NCI-H69 (cell line): ENCODE results near the gene BOC.
A peak's percentile ranks its signal among the peaks of the same experiment; 100 is the strongest.

ENCODE experiments used
- DNase-seq: peaks from one replicate; lab custom pipeline; 2025; lab: John Stamatoyannopoulos, UW

The BOC gene

DNA sequence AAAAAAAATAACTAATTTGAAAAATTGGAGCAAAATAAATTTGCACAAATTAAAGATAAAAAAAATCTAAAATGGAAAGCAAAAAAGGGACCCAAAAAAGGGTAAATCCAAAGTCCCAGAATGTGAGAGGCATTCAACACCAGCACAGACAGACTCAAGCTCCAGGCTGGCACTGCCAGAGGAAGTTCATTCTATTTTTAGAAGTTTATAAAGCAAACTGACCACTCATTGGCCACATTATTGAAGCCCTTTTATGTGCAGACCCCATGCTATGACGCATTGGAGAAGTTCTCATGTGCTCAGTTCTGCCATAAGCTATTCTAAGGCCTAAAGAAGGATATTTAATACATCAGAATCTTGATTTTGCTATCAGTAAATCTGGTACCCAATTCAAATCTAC is 17.6 kb upstream of the BOC start:
- no peak for DNase-seq

DNA sequence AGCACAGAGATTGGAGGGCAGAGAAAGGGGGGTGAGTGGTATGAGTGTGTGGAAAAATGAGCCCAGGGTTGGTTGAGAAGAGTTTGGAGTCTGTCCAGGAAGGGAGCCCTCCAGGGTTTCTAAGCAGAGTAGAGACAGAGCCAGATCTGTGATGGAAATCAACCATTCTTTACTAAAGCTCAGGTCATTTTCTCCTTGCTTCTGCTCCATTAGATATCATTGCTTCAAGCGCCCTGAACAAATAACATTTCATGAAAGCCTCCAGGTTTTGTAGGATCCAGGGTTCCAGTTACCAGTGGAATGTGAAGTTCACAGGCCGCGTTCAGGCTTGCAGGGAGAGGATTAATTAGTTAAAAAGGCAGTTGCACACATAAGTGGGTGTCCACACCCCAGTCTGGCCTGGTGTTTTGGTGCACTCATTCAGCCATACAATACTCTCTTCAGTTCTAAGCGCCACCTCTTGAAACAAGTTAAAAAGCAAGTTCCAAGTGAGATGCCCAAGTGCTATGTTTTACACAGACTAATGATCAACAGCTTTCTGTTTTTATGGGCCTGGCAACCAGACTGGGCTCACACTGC is 16.4 kb upstream of the BOC start:
- DNase-seq: peak; percentile 62

DNA sequence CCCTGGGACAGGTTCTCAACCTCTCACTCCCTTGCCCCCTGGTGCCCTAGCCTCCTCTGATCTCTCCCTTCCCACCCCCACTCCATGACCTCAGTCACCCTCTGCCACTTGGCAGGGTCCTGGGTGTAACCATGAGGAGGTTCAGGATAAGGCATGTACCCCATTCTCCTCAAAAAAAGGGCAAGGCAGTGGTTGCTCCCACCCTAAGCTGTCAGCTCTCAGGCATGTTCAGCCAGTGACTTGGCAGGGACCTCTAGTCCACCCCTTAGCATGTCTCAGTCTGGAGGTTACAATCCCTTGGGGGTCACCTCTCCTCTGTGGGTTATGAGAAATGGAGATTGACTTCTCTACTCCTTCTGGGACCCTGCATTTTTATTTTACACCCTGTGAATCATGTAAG is 11.0 kb upstream of the BOC start:
- DNase-seq: no peak

DNA sequence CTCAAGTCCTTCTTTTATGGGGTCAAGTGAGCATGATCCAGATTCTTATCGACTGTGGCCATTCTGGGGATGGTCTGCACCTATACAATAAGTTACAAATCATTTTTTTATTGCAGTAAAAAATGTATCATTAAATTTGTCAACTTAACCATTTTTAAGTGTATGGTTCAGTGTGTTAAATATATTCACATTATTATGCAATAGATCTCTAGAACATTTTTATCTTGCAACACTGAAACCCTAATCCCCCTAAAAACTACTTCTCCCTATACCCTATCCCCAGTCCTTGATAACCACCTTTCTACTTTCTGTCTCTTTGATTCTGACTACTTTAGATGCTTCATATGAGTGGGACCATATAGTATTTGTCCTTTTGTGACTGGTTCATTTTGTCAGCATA is 10.4 kb upstream of the BOC start:
- DNase-seq: no peak

DNA sequence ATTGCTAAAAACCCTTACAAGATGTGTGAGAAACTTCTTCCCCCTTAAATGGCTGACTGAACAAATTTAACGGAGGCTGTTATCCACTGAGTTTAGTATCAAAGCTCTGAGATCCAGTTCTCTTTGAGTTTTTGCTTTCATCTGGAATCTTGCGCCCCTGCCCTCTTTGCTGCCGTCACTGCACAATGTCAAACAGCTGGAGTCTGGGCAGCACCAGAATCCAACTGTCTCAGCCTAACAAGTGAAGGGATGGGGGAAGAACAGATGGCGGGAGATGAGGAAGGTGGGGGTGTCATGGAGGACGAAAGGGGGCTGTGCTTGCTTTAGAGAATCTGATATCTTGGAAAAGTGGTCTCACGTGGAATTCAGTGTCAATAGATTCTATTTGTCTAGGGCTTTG is 7.0 kb upstream of the BOC start:
- DNase-seq: peak; percentile 49

DNA sequence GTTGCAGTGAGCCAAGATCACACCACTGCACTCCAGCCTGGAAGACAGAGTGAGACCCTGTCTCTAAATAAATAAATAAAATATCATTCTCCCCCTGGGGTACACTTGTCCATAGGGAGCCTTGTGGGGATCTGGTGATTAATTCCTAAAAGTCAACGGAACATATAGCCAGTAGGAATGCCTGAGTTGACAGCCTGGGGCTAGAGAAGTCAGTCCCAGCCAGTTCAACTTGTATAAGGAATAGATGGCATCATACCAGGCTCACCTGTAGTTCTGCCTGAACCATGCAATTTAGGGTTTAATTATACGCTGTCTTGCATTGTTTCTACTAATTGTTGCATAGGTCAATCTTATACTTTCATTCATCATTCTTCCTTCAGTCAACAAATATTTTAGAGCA is 5.9 kb upstream of the BOC start:
- DNase-seq: peak; percentile 95

DNA sequence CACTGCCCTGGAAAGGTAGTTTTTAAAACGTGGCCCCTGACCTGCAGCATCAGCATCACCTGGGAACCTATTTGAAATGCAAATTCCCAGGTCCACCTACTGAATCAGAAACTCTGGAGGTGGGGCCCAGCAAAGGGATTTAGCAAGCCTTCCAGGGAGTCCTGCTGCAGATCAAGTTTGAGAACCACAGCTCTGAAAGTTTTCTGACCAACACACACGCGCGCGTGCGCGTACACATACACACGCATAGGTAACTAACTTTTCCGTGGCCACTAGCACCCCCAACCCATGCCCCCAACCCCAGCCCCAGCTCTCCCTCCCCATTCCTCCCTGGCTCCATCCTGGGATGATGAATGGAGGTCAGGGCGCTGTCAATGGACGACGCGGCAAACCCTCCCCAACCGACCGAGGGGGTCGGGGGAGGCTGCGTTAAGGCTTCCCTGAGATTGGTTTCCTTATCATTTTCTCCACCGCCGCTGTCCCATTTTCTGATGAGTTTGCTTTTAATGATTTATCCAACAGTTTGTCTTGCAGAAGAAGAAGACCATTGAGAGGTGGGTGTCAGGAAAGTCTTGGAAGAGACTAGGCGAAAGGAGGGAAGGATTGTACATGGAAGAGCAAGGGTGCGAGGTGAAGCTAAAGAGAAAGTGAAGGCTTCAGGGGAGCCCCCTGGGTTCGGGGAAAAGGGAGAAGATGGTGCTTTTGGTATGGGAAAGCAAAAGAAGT is 590 bp upstream of the BOC start:
- DNase-seq: no peak

DNA sequence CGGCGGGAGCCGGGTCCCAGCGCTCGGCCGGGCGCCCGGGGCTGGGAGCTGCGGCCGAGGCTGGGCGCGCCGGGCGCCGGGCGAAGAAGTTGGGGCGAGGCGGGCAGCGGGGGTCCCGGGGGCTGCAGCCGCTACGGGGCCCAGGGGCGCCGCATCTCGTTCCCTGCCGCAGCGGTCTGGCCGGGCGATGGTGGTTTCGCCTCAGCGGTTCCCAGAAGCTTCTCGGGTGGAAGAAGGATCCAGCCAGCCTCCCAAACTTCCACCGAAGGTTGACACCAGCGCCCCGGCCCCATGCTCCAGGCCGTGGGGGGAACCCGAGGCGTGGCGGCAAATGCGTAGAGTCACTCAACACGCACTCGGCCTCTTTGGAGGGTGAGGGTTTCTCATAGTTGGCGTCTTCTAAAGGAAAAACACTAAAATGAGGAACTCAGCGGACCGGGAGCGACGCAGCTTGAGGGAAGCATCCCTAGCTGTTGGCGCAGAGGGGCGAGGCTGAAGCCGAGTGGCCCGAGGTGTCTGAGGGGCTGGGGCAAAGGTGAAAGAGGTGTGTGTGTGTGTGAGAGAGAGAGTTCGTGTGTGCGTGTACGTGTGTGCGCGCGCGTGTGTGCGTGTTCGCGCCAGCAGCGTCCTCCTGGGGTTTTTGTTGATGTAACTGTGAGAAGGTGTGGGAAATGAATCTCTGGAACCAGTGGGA is 940 bp downstream of the BOC start:
- peak; percentile 48 for DNase-seq

DNA sequence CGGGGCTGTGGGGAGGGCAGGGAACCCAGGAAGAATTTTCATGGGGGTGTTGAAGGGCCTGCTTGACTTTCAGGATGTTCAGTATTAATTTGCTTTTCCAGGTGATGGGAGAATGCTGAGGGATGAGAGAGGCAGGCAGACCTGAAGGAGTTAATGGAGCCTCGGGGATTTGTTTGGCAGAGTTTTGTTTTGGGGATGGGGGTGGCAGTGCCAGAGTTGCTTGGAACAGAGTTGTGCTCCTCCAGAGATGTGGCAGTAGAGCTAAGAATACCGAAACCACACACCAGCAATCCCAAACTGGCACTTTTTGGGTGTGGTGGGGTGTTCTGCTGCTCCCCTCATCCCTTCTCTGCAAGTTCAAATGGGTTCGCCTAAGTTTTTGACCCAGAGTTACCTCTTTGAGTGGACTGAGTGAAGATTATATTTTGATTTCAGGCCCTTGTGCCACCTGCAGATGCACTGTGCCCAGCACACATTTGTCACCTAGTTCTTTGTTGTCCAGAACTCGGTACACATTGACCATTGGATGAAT is 1.6 kb downstream of the BOC start:
- no peak for DNase-seq

DNA sequence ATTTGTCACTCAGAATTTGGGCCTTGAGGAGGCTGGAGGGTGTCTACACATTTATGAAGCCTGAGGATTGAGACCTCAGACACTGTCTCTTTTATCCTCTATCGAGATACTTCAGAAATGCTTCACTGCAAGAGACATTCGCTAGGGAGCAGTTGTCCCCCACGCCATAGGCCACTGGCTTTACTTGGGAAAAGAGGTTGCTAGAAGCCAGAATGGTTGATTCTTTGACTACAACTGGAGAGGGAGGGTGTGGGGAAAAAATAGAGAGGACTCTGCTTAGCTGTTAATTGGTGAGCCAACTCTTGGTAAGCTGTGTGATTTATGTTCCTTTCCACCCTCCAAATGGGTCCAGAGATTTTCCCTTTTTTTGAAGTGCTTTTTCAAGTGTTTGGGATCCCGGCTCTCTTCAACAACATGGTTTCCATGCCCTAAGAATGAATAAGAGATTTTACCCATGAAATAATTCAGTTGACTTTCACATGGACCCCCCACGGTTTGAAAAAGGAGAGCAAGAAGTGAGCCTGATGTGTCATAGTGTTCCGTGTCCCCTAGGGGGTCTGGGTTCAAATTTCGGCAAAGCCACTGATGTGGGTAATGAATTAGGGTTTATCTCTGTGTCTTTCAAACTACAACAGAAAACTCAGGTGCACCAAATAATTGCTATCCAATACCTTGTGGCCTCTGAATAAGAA is 2.7 kb downstream of the BOC start:
- no peak for DNase-seq

DNA sequence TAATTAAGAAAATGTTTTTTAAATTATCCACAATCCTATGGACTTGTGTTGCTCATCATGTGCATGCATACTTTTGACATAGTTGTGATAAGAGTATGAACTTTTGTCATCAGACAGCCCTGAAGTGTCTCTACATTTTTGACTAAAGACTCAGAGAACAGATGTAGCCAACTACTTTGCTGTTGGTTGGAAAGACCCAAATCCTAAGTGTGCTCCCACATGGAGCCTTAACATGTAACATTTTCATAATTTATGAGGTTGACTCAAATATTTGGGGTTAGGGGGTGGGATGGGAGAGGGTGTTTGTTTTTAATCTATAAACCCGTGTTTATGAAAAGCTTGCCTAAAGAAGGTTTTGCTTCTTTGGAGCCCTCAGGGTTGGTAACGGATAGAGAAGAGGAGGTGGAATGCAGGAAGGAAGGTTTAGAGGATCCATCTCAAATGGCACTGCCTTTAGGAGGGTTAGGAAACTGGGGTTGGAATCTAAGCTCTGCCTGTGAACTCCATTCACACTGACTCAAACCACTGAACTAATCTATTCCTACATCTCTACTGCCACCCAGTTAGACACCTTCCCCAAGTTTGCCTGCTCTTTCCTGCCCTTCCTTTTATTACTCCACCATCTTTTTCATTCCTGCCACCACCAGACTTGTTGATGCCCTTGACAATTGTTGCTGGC is 3.7 kb downstream of the BOC start:
- no peak for DNase-seq

DNA sequence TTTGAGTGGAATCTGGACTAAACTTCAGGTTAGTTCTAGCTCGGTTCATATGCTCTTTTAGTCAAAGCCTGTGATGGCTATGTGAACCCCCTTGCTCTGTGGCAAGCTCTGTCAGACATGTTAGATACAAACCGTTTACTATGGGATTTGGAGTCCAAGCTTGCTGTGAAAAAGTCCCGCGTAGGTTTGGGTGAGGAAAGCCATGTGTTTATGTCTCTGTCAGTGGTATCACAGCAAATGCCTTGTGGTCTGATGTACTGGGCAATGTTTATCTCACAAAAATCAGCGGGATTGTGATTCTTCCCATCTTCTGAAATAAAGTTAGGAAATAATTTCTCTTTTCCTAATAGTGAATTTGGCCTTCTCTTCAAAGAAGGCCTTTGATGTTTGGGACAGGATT is 5.0 kb downstream of the BOC start:
- DNase-seq: no peak

DNA sequence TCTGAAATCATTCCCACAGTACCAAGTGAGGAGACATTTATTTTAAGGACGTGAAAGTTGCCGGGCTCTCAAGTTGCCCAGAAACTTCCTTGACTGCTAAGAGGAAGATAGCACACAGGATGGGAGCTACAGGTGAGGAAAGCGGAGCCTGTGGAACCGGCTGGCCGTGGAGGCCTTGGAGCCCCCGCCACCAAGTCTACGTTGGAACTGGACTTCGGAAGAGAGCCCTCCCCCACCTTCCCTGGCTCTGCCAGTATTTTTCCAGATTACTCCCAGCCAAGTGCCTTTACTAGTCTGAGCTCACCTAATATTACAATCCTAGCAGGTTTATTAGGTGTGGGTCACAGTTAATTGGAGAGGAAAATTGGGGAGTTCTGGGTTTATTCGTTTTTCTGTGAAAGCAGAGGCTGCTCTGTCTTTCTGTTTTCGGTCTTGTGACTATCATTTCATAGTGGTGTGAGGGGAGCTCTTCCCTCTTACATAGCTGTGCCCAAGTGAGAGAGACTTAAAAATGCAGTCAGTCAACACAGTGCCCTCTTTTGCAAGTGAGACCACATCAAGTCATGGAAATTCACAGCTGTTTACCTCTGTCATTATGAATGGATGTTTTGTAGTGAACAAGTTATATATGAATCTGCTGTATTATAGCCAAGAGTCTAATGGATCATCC is 6.8 kb downstream of the BOC start:
- DNase-seq: no peak

DNA sequence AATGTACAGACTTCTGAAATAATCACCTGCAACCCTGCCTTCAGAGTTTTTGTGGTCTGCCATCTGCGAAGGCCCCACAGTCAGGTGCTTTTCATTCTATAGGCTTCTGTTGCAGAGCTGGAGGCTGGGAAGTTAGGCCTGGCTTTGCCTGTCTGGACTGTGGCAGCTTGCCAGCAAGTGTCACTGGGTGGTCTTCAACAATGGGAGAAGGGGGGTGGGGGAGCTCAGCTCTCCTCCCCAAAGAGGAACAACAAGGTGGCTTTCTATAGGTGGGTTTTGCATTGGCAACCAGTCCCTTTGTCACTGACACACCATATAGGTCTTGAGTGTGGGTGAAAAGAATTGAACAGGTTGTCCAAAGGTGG is 7.3 kb downstream of the BOC start:
- no peak for DNase-seq

DNA sequence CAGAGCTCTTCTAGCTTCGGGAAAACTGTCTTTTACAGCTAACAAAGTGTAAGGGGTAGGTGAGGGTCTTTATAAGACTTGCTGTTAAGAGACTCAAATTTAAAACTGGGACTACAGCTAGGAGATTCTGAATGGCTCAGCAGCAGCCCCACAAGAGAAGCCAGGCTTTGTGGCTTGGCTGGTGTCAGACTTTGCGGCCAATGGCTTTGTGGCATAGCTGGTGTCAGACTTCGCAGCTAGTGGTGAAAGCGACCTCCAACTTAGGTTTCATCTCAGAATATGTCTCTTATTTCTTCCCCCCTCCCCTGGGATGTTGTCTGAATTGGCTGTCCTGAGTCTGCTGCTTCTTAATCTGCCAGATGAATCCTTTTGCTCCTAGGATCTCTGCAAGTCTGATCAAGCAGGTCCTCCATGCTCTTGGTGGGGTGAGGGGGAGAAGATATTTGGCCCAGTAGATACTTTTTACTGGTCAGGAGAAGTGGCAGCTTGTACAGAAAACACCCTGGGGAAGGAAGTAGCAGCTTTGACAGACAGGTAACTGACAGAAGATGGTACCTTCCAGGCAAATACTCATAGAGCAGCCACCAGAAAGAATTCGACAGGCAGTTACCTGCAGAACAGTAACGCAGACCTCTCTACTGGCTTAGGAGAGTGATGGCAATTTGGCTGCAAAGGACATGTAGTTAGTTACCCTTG is 8.4 kb downstream of the BOC start:
- no peak for DNase-seq

DNA sequence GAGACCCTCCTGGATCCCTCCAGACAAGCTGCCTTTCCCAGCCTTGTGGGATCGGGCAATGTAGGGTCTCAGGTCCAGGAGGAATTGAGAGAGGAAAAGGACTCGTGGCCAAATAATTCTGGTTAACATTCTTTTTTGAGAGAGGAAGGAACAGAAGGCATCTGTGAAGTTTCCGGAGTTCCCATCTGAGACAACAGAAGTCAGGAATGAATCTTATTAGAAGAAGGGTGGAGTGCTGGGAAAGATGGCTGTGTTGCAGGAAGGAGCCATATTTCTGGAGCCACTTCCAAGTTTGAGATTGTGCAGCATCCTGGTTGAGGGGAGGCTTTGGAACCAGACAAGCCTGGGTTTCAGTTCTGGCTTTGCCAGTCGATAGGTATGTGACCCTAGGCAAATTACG is 9.4 kb downstream of the BOC start:
- no peak for DNase-seq

DNA sequence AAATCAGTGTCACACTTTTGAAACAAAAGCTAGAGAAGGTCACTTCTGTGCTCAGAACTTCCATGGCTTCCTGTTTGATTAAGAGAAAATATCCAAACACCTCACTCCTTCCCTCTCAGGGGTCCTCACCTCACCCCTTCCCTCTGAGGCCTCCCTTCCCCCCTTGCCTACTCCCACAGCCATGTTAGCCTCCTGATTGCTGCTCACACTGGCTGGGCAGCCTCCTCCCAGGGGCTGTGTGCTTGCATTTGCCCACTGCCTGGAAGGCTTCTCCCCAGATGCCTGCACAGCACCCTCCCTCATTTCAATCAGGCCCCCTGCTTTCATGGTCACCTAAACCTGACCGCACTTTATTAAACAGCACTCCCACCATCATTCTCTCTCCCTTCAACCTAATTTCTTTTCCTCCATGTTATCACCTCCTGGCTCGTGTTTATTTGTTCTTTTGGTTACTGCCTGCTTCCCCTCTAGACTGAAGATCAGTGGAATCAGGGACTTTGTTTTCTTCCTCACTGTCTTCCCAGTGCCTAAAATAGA is 10.4 kb downstream of the BOC start:
- DNase-seq: no peak

DNA sequence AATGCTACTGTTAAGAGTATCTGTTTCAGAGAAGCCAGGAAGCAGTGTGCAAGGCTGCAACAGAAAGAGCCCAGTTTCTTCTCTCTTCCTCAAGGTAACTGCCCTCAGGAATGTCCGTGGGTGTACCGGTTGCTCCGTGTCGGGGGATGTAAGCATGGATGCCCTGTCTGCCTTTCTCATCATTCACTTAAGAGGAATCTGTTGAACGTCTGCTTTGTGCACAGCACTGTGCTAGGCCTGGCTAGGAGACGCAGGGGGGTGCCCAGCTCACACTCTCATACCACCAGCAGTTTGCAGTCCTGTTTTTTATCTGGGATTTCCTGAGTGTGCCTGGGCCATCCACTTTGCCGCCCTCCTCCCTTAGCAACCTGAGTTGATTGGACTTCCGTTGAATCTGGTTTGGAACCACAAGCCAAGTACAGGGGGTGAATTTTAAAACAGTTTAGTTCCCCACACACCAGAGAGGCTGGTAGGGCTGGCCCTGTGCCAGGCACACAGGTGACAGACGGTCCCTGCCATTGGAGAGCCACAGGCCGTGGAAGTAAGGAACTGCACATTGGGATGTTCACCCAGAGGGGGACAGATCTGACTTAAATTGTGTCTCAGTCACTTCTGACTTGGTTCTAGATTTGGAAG is 11.2 kb downstream of the BOC start:
- DNase-seq: peak; percentile 61

DNA sequence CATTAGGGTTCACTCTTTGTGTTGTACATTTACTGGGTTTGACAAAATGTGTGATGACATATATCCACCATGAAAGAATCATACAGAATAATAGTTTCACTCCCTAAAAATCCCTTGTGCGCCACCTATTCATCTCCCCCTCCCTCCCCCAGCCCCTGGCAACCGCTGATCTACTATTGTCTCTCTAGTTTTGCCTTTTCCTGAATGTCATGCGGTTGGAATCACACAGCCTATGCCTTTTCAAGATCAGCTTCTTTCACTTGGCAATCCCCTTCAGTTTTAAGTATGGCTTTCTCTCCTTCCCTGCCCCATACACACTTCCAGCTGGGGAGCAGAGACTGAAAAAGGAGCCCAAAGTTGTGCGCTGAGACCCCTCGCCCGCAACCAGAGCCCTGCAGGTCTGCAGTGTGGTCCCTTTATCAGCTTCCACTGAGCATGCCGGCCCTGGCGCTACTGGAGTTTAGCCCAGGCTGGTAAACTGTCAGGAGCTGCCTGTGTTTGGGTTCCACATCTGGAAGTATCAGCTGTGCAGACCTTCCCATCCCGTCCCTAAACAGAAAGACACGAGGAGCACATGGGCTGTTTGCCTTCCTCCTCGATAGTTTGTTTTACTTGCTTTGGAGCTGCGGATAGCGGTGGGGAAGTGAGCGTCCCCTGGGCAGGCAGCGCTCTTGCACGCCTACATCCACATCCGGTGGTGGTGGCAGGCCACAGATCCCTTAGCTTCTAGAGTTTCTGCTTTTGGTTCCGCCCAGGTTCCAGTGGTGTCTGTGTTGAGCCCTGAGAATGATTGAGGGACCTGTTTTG is 12.3 kb downstream of the BOC start:
- no peak for DNase-seq
